Diencephalon (tissue), 1 donor: ENCODE measurements around the gene POLR2J3. TPM values are rescaled to one million over a fixed set of nuclear protein-coding genes. Genes with fewer than 3 reads are reported as not detected.

ENCODE experiments used
- total RNA-seq: library from RNA; depleted of rRNA; stranded (reverse); fragments of >200 nt; gene quantifications from one replicate; pipeline ENCODE4 v1.2.3, GENCODE V29; 2014

The POLR2J3 gene
- 34.4 TPM for total RNA-seq

DNA sequence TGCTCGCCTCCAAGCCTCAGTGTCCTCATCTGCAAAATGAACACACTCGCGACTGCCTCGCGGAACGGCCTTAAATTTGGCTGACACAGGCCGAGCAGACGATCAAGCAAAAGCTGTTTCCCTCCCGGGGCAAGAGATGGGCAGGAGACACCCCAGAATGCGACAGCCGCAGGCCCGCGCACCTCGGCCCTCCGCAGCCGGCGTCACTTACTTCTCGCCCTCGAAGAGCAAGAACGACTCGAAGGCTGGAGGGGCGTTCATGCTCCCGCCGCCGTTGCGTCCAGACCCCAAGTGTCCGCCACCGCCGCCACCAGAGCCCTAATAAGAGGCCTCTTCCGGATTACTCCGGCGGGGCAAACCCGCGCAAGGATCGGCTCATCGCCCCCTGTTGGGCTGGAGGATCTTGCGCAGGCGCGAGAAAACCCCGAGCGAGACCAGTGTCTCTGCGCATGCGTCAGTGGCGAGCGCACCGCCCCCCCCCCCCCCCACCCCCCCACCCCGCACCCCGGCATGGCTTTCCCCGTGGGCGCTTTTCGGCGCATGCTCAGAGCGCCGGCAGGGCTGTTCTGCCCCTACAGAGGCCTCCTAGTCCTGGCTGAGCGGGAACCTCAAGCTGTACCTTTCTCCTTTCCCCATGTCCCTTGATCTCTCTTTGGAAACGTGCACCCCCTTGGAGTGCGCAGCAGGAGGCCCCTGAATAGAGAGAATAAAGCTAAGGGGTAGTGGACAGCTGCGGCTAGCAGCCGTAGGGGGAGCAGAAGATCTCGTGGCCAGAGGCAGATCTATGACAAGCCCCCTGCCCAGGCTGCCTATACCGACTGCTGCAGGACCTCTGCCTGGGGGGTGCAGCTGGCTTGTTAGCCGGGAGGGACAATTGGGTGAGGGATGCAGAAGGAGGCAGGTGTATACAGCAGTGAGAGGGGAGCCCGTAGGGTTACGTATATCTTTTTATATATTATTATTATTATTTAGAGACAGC is at the start of gene POLR2J3:
Gene POLR2J3, minus strand, starts transcription at position 323 of the 979 bp plus-strand sequence. Its CDS starts 62 bp downstream, at position 261.

DNA sequence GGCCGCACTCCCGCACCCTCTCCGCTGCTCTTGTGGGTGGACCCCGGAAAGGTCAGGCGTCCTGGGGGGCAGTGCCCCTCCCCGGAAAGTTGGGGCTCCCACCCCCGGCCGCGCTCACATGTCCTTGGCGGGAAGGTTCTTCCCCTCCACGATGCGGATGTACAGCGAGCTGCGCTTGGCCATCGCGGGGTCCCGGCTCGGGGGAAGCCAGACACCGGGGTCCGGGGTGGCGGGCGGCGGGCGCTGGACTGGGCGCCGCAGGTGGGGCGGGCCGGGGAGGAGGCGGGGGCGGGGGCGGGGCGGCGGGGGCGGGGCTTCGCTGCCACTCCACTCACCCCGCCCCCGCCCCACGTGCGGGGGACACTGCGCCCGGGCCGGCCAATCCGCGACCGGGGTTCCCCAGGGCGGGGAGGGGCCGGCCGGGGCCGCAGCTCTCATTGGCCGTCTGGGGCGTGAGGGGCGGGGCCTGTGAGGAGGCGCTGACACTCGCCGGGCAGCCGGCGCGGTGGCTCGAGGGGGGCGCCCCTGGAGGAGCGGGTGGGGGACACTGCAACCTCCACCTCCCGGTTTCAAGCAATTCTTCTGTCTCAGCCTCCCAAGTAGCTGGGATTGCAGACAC is 44.2 kb upstream of the POLR2J3 start, which contains the start of gene RASA4:
Gene RASA4, minus strand, starts transcription at position 250 of the 619 bp plus-strand sequence. Its CDS starts 67 bp downstream, at position 183.

GRCh38 chr7:102550808-102551422 is 21.5 kb downstream of the POLR2J3 start, which contains the start of gene SPDYE2:
SPDYE2 (plus strand) TSS chr7:102551226; CDS start chr7:102553256, 2,030 bp downstream.

DNA sequence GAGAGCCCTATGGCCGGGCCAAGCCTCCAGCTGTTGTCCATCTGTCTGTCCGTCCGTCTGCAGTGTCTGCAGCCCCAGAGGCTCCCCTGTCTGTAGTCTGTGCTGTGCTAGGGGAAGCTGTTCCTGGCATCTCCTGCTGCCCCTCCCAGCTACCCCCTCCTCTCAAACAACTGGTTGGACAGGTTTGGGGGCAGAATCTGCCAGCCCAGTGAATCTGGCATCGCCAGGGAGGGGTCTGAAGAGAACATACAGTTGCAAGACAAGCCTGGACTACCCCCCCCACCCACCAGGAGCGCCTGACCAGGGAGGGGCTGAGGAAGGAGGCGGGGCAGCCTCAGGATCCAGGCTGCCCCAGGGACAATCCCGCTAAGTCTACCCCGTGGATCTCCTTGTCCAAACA is 28.8 kb downstream of the POLR2J3 start, which contains the start of gene UPK3BL2:
Gene UPK3BL2, minus strand, starts transcription at position 101 of the 400 bp plus-strand sequence. Its CDS starts 60 bp downstream, at position 41.

DNA sequence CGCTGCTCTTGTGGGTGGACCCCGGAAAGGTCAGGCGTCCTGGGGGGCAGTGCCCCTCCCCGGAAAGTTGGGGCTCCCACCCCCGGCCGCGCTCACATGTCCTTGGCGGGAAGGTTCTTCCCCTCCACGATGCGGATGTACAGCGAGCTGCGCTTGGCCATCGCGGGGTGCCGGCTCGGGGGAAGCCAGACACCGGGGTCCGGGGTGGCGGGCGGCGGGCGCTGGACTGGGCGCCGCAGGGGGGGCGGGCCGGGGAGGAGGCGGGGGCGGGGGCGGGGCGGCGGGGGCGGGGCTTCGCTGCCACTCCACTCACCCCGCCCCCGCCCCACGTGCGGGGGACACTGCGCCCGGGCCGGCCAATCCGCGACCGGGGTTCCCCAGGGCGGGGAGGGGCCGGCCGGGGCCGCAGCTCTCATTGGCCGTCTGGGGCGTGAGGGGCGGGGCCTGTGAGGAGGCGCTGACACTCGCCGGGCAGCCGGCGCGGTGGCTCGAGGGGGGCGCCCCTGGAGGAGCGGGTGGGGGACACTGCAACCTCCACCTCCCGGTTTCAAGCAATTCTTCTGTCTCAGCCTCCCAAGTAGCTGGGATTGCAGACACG is 54.7 kb downstream of the POLR2J3 start, which contains the start of gene RASA4B:
Gene RASA4B, minus strand, starts transcription at position 228 of the 598 bp plus-strand sequence. Its CDS starts 67 bp downstream, at position 161.

Other genes starting within 250 kb of the POLR2J3 start
- not detected for gene SPDYE6, start 216.1 kb downstream of the POLR2J3 start, total RNA-seq
- gene PRKRIP1, start 176.2 kb downstream of the POLR2J3 start, total RNA-seq: 21.2 TPM
- gene ORAI2, start 139.0 kb downstream of the POLR2J3 start, total RNA-seq: 45.4 TPM
- gene ALKBH4, start 107.7 kb downstream of the POLR2J3 start, total RNA-seq: 13.6 TPM
- 44.5 TPM for gene LRWD1, start 107.6 kb downstream of the POLR2J3 start, total RNA-seq
- 13.1 TPM for gene POLR2J, start 93.7 kb downstream of the POLR2J3 start, total RNA-seq
- 17.1 TPM for gene RASA4B, start 54.8 kb downstream of the POLR2J3 start, total RNA-seq
- 2.8 TPM for gene UPK3BL2, start 28.9 kb downstream of the POLR2J3 start, total RNA-seq
- gene SPDYE2, start 21.4 kb downstream of the POLR2J3 start, total RNA-seq: 0.23 TPM
- gene RASA4, start 44.2 kb upstream of the POLR2J3 start, total RNA-seq: 56.5 TPM
- 28.8 TPM for gene UPK3BL1, start 70.2 kb upstream of the POLR2J3 start, total RNA-seq
- not detected for gene SPDYE2B, start 77.7 kb upstream of the POLR2J3 start, total RNA-seq
- 5.3 TPM for gene POLR2J2, start 99.1 kb upstream of the POLR2J3 start, total RNA-seq
- 20.3 TPM for gene FAM185A, start 176.4 kb upstream of the POLR2J3 start, total RNA-seq